ENCODE results near the gene LRP1.

GRCh38 chr12:57176846-57177245 is 48.6 kb downstream of the LRP1 start:
- no peak for TF ChIP-seq SUZ12 (IDR thresholded peaks at IDR 0.05; ENCODE audit: extremely low read depth, insufficient read depth, insufficient read length)
- no peak for TF ChIP-seq ZNF274 (IDR thresholded peaks at IDR 0.05; ENCODE audit: low read depth, low read length)
- TF ChIP-seq YY1 (IDR thresholded peaks at IDR 0.05; ENCODE audit: insufficient read depth, insufficient read length), result no peak

Measured in NT2/D1 (cell line).